Activated CD4-positive, alpha-beta T cell treated with anti-CD3 and anti-CD28 coated beads, Interleukin-10, Interleukin-2, amounts not matched to agents 100 ng/mL and 50 ng/mL, durations not matched to agents 16 hours and 8 hours (primary cell): Measurements from ENCODE around the gene MKX.

Experiments
- DNase-seq: peaks from one replicate; pipeline ENCODE4 v3.0.0-alpha.2; 2020

Gene MKX

DNA sequence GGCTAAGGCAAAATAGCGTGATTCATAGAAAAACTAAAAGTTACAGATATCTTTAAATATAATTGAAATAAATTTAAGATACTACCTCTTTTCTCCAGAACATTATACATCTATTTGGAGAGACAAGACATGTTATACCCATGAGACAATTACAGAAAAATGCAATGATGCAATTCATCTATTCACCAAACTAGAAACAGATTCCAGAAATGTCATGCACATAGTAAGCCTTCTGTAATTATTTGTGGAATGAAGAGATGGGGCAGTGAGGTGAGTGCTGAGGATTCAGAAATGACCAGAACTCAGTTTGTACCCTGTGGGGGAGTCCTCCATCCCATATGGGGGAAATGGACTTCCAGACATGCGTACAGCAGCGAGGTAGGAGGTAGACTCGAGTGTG lies 99.4 kb downstream of the MKX start:
- DNase-seq, result no peak

DNA sequence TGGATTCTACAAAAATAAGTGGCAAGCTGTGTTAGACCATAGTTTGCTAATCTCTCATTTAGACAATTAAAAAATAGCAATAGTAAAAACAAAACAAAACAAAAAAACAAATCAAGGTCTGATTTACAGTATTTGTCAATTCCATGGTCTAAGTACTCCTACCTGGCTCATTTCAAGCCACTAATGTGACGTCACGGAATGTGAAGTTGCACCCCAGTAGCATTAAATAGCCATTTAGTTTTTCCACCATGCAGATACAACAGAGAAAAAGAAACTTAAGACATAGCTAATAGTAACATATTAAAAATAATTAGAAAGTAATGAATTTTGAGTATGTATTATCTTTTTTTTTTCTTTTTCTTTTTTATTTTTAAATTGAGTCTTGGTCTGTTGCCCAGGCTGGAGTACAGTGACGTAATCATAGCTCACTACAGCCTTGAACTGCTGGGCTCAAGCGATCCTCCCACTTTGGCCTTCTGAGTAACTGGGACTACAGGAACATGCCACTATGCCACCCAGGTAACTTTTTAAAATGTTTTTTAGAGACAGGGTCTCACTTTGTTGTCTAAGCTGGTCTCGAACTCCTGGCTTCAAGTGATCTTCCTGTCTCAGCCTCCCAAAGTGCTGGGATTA lies 101.2 kb downstream of the MKX start:
- DNase-seq, result no peak

DNA sequence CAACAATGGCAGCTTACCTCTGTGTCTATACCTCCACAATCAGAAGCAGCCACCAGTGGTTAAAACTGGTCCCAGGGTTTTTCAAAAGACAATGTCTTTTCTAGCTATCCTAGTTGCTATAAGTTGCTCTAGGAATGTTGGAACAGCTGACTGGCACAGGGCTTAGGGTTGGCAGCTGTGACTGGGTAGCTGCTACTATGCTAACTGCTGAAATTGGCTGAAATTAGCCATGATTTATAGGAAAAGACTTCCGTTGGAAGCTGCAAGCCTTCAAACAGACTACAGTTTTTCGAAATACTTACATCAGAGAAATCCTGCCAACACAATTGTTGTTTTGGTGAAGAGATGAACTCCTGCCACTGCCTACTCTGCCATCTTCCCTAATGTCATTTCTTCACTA lies 102.3 kb downstream of the MKX start:
- no peak for DNase-seq

DNA sequence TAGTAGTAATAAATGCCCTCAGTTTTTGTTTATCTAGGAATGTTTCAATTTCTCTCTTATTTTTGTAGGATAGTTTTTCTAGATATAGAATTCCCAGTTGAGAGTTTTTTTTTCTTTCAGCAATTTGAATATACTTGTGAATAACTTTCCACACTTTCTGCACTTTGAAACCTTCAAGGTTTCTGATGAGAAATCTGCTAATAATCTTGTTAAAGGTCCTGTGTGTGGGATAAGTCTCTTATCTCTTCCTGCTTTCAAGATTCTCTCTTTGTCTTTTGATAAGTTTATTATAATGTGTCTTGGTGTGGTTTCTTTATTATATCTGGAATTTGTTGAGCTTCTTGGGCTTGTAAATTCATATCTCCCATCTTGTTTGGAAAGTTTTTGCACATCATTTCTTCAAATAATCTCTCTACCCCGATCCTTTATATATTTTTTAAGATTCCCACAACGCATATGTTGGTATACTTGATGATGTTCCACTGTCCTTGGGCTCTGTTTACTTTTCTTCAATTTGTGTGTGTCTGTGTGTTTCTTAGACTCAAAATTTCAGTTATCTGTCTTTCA lies 103.5 kb downstream of the MKX start:
- no peak for DNase-seq

DNA sequence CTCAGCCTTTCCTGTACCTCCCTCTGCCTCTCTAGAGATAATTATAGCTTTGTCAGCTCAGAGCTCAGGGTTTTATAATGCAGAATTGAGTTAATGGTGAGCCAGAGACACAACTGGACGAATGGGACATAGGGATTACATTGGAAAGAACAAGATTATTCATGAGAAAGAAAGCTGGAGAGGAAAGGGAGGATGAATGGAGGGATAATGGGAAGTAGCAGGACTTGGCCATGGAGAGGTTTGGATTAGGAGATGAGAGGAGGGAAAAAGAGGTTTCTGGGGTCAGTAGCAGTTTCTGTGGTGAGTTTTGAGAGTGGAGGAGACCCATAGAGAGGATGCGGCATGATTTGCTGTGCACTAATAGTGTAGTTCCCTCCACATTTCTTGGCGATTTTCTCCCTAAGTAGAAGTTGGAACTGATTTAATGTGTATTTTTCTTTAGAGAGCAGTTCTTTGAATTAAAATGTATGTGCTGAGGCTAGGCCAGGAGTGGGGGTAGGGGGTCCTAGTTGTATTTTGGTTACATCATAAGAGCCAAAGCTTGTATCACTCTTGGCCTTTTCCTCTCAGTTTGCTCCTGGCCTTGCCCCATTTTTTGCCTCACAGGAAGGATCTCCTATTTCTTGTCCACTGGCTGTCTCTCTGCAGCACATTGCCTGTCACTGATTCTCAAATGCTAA lies 107.4 kb downstream of the MKX start:
- no peak for DNase-seq

DNA sequence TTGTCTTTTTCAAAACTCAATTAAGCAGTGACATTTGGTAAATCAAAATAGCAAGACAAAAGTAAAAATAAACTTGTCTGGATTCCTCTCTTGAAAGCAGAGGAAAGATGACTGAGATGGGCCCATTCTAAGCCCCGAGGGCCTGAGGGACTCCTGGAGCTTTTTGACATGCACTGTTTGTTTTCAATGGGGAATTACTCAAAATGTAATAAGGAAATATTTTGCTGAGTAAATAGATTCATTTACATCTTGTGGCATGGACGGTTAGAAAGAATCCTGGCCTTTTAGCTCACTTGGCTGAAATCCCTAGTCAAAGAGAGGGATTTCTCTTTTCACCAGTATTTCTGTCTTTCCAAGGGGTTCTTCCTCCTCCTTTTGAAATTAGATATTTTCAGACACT lies 108.0 kb downstream of the MKX start:
- DNase-seq, result no peak

DNA sequence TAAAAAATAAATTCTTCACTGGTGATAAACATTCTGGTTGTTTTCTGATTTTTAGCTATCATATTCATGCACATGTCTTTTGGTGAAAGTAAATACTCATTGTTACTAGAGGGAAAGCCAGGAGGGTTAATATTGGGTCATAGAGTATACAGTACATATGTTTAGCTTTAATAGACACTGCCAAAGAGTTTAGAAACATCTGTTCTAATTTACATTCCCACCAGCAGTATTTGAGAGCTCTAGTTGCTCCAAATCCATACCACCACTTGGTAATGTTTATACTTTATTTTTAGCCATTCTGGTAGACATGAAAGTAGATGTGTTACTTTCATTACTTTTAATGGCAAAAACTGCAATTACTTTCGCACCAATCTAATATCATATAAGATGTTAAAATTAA lies 108.8 kb downstream of the MKX start:
- no peak for DNase-seq

DNA sequence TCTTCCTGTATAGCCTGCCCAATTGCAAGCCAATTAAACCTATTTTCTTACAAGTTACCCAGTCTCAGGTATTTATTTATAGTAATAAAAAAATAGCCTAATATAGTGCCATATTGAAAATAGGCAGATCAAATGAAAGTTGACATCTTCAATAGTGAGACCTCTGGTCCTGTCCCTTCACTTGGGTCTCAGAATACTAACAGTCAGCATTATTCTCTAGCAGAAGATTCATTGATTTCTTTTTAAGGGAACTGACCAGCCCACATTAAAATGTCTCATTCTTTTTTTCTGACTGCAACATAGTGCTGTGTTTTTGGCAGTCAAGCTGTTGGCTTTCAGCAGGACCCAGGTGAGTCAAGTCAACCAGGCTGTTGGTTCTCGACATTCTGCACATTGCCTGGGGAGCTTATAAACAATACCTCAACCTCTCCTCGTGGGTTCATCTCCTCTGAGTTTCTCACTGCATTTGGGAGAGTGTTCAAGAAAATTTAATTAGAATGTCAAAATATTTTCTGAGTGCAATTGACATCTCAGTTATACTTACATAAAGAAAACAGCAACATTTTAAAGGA lies 109.8 kb downstream of the MKX start:
- DNase-seq, result no peak

DNA sequence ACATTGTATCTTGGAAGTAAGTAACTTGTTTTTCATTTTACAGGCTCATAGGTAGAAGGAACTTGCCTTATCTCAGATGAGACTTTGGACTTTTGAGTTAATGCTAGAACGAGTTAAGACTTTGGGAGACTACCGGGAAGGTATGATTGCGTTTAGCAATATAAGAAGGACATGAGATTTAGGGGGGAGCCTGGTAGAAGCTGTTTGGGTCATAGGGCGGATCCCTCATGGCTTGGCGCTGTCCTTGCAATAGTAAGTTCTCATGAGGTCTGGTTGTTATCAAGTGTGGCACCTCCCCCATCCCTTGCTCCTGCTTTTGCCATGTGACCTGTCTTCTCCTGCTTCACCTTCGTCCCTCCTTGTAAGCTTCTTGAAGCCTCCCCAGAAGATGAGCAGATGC lies 110.3 kb downstream of the MKX start:
- no peak for DNase-seq

DNA sequence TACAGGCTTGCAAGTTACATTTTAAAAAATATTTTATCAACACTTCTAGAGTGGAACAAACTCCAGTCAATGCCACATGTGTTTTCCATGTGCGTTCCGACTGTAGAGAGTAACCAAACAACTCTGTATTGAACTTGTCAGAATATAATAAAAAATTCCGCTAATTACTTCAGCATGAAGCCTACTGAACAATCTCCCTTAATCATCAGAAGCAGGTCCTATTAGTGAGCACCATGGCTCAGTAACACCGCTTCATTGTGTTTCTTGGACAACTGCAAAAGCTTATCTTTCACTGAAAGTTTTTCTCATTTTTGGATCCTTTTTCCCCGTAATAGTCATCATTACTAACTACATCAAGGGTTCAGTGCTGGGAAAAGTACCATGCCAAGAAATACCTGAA lies 117.0 kb downstream of the MKX start:
- no peak for DNase-seq

DNA sequence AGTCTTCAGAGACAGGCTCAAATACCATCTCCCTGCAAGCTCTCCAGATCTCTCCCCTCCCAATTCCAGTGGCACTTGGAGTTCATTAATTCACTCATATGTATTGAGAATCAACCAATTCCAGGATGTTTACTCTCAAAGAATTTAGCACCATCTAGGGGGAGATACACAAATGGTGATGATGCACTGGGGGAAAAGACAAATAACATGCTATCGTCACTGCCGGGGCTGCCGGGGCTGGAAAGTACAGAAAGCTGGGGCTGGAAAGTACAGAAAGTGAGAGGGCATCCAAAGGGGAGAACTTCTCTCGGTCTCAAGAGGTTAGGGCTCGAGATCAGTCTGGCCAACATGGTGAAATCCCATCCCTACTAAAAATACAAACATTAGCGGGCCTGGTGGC lies 118.7 kb downstream of the MKX start:
- DNase-seq, result no peak

DNA sequence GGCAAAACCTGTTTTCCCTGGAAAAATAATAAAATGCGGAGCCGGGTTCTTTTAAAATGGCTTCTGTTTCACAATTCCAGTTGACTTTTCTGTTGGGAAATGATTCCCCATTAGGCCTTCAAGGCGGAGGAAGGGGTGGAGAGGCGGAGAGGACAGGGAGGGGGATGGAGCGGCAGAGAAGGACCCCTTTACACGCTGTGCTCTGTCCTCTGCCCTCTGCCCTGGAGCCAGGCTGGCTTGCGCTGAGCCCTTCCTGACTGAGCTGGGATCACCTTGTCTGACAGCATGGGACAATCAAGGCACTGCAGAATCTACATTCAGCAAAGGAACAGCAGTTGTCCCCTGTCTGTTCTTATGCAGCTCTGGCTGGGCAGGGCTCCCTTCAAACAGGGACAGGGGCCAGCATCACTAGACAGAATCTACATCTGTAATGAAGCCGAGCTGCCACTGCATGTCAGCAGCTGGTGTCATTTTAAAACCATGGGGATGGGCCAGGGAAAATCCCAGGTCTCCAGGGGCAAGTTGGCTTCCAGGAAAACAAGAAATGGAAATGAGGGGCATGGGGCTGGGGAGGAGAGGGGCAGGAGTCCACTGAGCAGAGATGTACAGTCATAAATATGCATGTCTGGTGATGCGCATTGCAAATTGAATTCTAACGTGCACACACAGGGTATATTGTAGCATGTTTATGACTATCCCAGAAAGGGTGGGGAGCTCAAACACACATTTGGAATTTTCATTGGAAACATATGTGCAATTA lies 120.0 kb downstream of the MKX start:
- no peak for DNase-seq

DNA sequence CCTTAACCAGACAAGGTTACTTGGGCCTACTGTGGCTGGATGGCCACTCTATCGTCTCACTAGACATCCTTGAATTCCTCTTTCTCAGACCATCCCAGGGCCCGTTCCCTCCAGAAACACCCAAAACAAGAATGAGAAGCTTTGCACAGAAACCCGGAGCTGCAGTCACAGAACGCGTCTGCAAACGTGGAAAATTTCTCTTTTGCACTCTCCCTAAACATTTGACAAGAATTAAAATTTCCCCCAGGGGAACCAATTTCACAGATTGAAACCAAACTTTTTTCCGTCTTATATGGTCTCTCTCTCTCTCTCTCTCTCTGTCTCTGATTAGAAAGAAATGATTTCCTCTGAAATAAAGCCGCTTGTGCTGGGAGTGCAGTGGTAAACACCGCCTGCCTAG lies 120.7 kb downstream of the MKX start:
- no peak for DNase-seq
